DOHH2 (cell line): ENCODE results near the gene ZNF316.

ENCODE experiments used
- H3F3A ChIP-seq: fragments of 200-600 bp; sonication (generic), shearing (Covaris generic); 2 replicates; pipeline ENCODE4 v1.6.0; 2016; ENCODE audit warnings: antibody characterized with exemption, mild to moderate bottlenecking; ENCODE audit not compliant: control insufficient read depth, insufficient read depth
- H3K27ac ChIP-seq: fragments of 200-600 bp; sonication (generic); 2 replicates; pipeline ENCODE4 v1.5.1; 2014; ENCODE audit warnings: low read depth, mild to moderate bottlenecking, low read length, moderate library complexity
- H3K27me3 ChIP-seq: fragments of 200-600 bp; sonication (generic); 2 replicates; pipeline ENCODE4 v1.6.1; 2014; ENCODE audit warnings: mild to moderate bottlenecking, low read length, mixed read lengths; ENCODE audit not compliant: control insufficient read depth
- H3K36me3 ChIP-seq: fragments of 200-600 bp; sonication (generic); 2 replicates; pipeline ENCODE4 v1.6.1; 2014; ENCODE audit warnings: mild to moderate bottlenecking, low read length, moderate library complexity, mixed read lengths; ENCODE audit not compliant: control insufficient read depth
- H3K4me1 ChIP-seq: fragments of 200-600 bp; sonication (generic); 2 replicates; pipeline ENCODE4 v1.6.1; 2014; ENCODE audit warnings: mild to moderate bottlenecking, low read length, mixed read lengths; ENCODE audit not compliant: control insufficient read depth
- H3K4me2 ChIP-seq: fragments of 200-600 bp; sonication (generic); 2 replicates; pipeline ENCODE4 v1.6.0; 2014; ENCODE audit warnings: mild to moderate bottlenecking, low read length, moderate library complexity
- H3K4me3 ChIP-seq: fragments of 200-600 bp; sonication (generic); 2 replicates; pipeline ENCODE4 v1.5.1; 2014; ENCODE audit warnings: mild to moderate bottlenecking, low read length, mixed read lengths
- H3K79me2 ChIP-seq: fragments of 200-600 bp; sonication (generic); 2 replicates; pipeline ENCODE4 v1.6.1; 2014; ENCODE audit warnings: mild to moderate bottlenecking, low read length, mixed read lengths; ENCODE audit not compliant: control insufficient read depth
- H3K9me2 ChIP-seq: fragments of 200-600 bp; sonication (generic); replicated peaks from 2 replicates; pipeline ENCODE4 v1.6.1; 2014; ENCODE audit warnings: mild to moderate bottlenecking, low read length, mixed read lengths; ENCODE audit not compliant: control insufficient read depth
- H3K9me3 ChIP-seq: fragments of 200-600 bp; sonication (generic); 2 replicates; pipeline ENCODE4 v1.6.1; 2014; ENCODE audit warnings: antibody characterized with exemption, low read length, mixed read lengths; ENCODE audit not compliant: control insufficient read depth, insufficient read depth
- H4K20me1 ChIP-seq: fragments of 200-600 bp; sonication (generic); 2 replicates; pipeline ENCODE4 v1.6.0; 2014; ENCODE audit warnings: low read depth, mild to moderate bottlenecking, antibody characterized with exemption, low read length, moderate library complexity; ENCODE audit not compliant: control insufficient read depth, insufficient read depth
- EZH2phosphoT487 ChIP-seq: fragments of 200-600 bp; sonication (generic); IDR thresholded peaks from 2 replicates; pipeline ENCODE4 v1.6.1; 2017; ENCODE audit warnings: borderline replicate concordance, mild to moderate bottlenecking, antibody characterized with exemption, low read length, moderate library complexity, mixed read lengths
- TF ChIP-seq, protein P1 (sequence below): fragments of 200-600 bp; sonication (generic); IDR thresholded peaks from one replicate; pipeline ENCODE4 v1.5.1; 2014; ENCODE audit warnings: antibody characterized with exemption, mild to moderate bottlenecking, low read depth, low read length; ENCODE audit not compliant: poor library complexity, severe bottlenecking

The ZNF316 gene

DNA sequence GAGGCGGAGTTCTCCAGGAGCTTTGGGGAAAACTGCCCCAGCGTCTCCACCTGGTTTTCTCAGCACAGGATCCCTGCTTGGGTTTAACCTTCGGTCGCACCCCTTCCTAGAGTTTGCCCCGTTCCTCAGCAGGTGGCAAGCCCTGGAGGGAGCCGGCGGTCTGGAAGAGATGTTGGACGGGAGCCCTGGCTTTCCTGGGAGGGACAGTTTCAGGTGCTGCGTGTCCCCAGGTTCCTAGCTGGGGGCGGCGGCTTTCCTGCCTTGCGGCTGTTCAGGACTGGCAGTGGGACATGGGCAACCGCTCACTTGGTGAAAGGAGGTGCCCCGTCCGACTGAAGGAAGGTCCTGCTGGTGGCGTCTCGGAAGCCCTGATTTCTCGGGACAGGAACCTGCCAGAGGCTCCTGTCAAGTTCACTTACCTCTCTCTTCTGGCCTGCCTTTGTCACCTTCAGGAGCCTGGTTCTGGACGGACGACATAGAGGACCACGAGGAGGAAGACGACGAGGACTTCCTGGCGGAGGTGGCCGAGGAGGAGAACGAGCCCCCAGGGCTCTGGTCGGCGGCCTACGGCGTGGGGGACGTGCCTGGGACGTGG, 14.8 kb downstream of the ZNF316 start:
- Histone ChIP-seq H3K27ac (no peak overlapping the region), H3K36me3 (peaks cover 75% of the 10 kb centered on the region), H3K4me3 (no peak overlapping the region)

GRCh38 chr7:6652446-6653011, 15.4 kb downstream of the ZNF316 start:
- H3K27me3 ChIP-seq: no peaks in the 10 kb centered on the region
- H4K20me1 ChIP-seq: no peaks in the 10 kb centered on the region
- H3K4me2 ChIP-seq: no peak overlapping the region
- H3K4me3 ChIP-seq: no peak overlapping the region
- H3K79me2 ChIP-seq: peaks cover 21% of the 10 kb centered on the region
- H3K4me1 ChIP-seq: no peaks in the 10 kb centered on the region
- H3K27ac ChIP-seq: no peak overlapping the region
- H3K36me3 ChIP-seq: peaks cover 69% of the 10 kb centered on the region
- H3K9me2 ChIP-seq: no peaks in the 10 kb centered on the region
- TF ChIP-seq EZH2phosphoT487: no peak
- TF ChIP-seq, protein P1, sequence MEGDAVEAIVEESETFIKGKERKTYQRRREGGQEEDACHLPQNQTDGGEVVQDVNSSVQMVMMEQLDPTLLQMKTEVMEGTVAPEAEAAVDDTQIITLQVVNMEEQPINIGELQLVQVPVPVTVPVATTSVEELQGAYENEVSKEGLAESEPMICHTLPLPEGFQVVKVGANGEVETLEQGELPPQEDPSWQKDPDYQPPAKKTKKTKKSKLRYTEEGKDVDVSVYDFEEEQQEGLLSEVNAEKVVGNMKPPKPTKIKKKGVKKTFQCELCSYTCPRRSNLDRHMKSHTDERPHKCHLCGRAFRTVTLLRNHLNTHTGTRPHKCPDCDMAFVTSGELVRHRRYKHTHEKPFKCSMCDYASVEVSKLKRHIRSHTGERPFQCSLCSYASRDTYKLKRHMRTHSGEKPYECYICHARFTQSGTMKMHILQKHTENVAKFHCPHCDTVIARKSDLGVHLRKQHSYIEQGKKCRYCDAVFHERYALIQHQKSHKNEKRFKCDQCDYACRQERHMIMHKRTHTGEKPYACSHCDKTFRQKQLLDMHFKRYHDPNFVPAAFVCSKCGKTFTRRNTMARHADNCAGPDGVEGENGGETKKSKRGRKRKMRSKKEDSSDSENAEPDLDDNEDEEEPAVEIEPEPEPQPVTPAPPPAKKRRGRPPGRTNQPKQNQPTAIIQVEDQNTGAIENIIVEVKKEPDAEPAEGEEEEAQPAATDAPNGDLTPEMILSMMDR: no peak
- no peaks in the 10 kb centered on the region for H3F3A ChIP-seq
- peaks cover 18% of the 10 kb centered on the region for H3K9me3 ChIP-seq

More for the DNA sequence above, 14.8 kb downstream of the ZNF316 start:
- no peak overlapping the region for H3K4me2 ChIP-seq
- TF ChIP-seq, protein P1: no peak
- TF ChIP-seq EZH2phosphoT487: no peak
- peaks cover 18% of the 10 kb centered on the region for H3K9me3 ChIP-seq
- H3K79me2 ChIP-seq: peaks cover 27% of the 10 kb centered on the region
- no peaks in the 10 kb centered on the region for H3F3A ChIP-seq
- H4K20me1 ChIP-seq: no peaks in the 10 kb centered on the region
- no peaks in the 10 kb centered on the region for H3K27me3 ChIP-seq
- no peaks in the 10 kb centered on the region for H3K4me1 ChIP-seq
- no peaks in the 10 kb centered on the region for H3K9me2 ChIP-seq

DNA sequence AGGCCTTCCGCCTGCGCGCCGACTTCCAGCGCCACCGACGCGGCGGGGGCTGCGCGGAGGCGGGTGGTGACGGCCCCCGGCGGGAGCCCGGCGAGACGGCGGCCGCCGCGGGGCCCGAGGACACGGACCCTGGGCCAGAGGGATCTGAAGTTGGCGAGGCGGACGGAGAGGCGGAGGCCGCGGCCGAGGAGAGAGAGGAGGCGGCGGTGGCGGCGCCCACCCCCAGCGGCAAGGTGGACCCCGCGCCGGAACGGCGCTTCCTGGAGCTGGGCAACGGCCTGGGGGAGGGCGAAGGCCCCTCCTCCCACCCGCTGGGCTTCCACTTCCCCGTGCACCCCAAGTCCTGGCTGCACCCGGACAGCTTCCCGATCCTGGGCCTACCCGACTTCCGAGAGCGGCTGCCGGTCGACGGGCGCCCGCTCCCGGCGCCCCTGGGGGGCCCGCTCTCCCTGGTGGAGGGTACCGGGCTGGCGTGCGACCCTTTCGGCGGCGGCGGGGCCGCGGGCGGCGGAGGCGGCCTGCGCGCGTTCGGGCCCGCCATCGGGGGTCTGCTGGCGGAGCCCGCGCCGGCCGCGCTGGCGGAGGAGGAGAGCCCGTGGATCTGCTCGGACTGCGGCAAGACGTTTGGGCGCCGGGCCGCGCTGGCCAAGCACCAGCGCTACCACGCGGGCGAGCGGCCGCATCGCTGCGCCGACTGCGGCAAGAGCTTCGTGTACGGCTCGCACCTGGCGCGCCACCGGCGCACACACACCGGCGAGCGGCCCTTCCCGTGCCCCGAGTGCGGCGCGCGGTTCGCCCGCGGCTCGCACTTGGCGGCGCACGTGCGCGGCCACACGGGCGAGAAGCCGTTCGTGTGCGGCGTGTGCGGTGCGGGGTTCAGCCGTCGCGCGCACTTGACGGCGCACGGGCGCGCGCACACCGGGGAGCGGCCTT, 16.2 kb downstream of the ZNF316 start:
- Histone ChIP-seq H3K4me1 (no peaks in the 10 kb centered on the region), H3K27me3 (no peaks in the 10 kb centered on the region), H4K20me1 (no peaks in the 10 kb centered on the region), H3K9me2 (no peaks in the 10 kb centered on the region), H3K79me2 (peaks cover 15% of the 10 kb centered on the region), H3K4me2 (no peak overlapping the region), H3K27ac (no peak overlapping the region), H3K36me3 (peaks cover 61% of the 10 kb centered on the region), H3F3A (0 out of 2 replicates have a peak, but pooled peaks cover 3% of the 10 kb centered on the region), H3K4me3 (no peak overlapping the region), H3K9me3 (peaks cover 18% of the 10 kb centered on the region)
- TF ChIP-seq, protein P1: no peak
- TF ChIP-seq EZH2phosphoT487: no peak
